Breast epithelium (tissue), 4 donors: ENCODE measurements around the gene IQGAP3. TPM values are rescaled to one million over a fixed set of nuclear protein-coding genes. Genes with fewer than 3 reads are reported as not detected.

Experiments used
- DNase-seq, 2 donors: peaks; one replicate each; pipeline ENCODE4 v3.0.0-alpha.2; 2019; ENCODE audit warnings: low spot score in 2 of 2
- H3K27ac ChIP-seq, 2 donors: fragments of 200-600 bp; sonication (generic) in 1 of 2; one replicate each; pipeline ENCODE4 v1.5.1; 2016 to 2019; ENCODE audit warnings: mild to moderate bottlenecking in 1 of 2
- H3K27me3 ChIP-seq, 2 donors: fragments of 200-600 bp; sonication (generic) in 1 of 2; one replicate each; pipeline versions ENCODE4 v1.5.1 to v1.6.0; 2017 to 2019; ENCODE audit warnings: control low read depth in 1 of 2, mild to moderate bottlenecking in 1 of 2
- H3K36me3 ChIP-seq: fragments of 200-600 bp; one replicate; pipeline ENCODE4 v1.5.1; 2019
- H3K4me1 ChIP-seq, 2 donors: fragments of 200-600 bp; sonication (generic); one replicate each; pipeline ENCODE4 v1.5.1; 2016 to 2019; ENCODE audit warnings: control low read depth in 1 of 2
- H3K4me3 ChIP-seq, 3 donors: fragments of 200-600 bp; sonication (generic); 1 replicate in 2 of 3; 2 replicates in 1 of 3; pipeline ENCODE4 v1.5.1; 2016 to 2019; ENCODE audit warnings: mild to moderate bottlenecking in 3 of 3, moderate library complexity in 2 of 3
- H3K9me3 ChIP-seq, 2 donors: fragments of 200-600 bp; sonication (generic) in 1 of 2; one replicate each; pipeline ENCODE4 v1.5.1; 2016 to 2019; ENCODE audit warnings: control low read depth in 1 of 2
- POLR2A ChIP-seq: fragments of 450-650 bp; IDR thresholded peaks from one replicate; pipeline ENCODE4 v1.6.1; 2016; ENCODE audit warnings: antibody characterized with exemption, mild to moderate bottlenecking, moderate library complexity
- POLR2AphosphoS5 ChIP-seq, 3 donors: sonication (generic); formaldehyde crosslinking; IDR thresholded peaks; one replicate each; pipeline ENCODE4 v1.6.1; 2017; ENCODE audit warnings: antibody characterized with exemption in 3 of 3
- intact Hi-C: fragments of 100-400 bp; cut with DNase I; formaldehyde crosslinking; loops from one replicate; pipeline ENCODE4 v1.15.1; 2023; ENCODE audit warnings: low total_unique reads
- total RNA-seq, 3 donors: library from RNA; depleted of rRNA; stranded (reverse); fragments of >200 nt; gene quantifications; one replicate each; pipeline ENCODE4 v1.1.0, GENCODE V29; 2016
- TF ChIP-seq, protein P1 (sequence below), 3 donors: fragments of 450-650 bp; IDR thresholded peaks; one replicate each; pipeline ENCODE4 v1.5.1; 2016 to 2017; ENCODE audit warnings: antibody characterized with exemption in 3 of 3, mild to moderate bottlenecking in 3 of 3, moderate library complexity in 3 of 3

IQGAP3 gene
- total RNA-seq, 3 donors from 2014 or later: under 0.01 to 1.4 (median 0.15) TPM

GRCh38 chr1:156533568-156534220 is 38.7 kb downstream of the IQGAP3 start:
- H3K27ac ChIP-seq: no peak overlapping the region
- no peaks in the 10 kb centered on the region for H3K27me3 ChIP-seq
- H3K4me3 ChIP-seq: no peak overlapping the region
- no peaks in the 10 kb centered on the region for H3K36me3 ChIP-seq
- H3K4me1 ChIP-seq: no peaks in the 10 kb centered on the region
- DNase-seq: no peak
- intact Hi-C loops: no loop called here
- TF ChIP-seq POLR2A (no peak), POLR2AphosphoS5 (IDR thresholded peaks at IDR 0.05) (no peak)
- TF ChIP-seq, protein P1, sequence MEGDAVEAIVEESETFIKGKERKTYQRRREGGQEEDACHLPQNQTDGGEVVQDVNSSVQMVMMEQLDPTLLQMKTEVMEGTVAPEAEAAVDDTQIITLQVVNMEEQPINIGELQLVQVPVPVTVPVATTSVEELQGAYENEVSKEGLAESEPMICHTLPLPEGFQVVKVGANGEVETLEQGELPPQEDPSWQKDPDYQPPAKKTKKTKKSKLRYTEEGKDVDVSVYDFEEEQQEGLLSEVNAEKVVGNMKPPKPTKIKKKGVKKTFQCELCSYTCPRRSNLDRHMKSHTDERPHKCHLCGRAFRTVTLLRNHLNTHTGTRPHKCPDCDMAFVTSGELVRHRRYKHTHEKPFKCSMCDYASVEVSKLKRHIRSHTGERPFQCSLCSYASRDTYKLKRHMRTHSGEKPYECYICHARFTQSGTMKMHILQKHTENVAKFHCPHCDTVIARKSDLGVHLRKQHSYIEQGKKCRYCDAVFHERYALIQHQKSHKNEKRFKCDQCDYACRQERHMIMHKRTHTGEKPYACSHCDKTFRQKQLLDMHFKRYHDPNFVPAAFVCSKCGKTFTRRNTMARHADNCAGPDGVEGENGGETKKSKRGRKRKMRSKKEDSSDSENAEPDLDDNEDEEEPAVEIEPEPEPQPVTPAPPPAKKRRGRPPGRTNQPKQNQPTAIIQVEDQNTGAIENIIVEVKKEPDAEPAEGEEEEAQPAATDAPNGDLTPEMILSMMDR (IDR thresholded peaks at IDR 0.05): no peak
- no peaks in the 10 kb centered on the region for H3K9me3 ChIP-seq

- H3K4me3 ChIP-seq: no peak overlapping the region
- H3K36me3 ChIP-seq: no peaks in the 10 kb centered on the region
- no peak overlapping the region for H3K27ac ChIP-seq
- no peak for DNase-seq
- TF ChIP-seq, protein P1 (IDR thresholded peaks at IDR 0.05): no peak
- H3K27me3 ChIP-seq: no peaks in the 10 kb centered on the region
- intact Hi-C loops: no loop called here
- no peaks in the 10 kb centered on the region for H3K4me1 ChIP-seq
- H3K9me3 ChIP-seq: no peaks in the 10 kb centered on the region
Observed at GRCh38 chr1:156532374-156532773, 40.0 kb downstream of the IQGAP3 start.

- Histone ChIP-seq H3K27me3 (no peaks in the 10 kb centered on the region), H3K9me3 (no peaks in the 10 kb centered on the region), H3K27ac (no peak overlapping the region), H3K4me3 (no peak overlapping the region), H3K36me3 (no peaks in the 10 kb centered on the region), H3K4me1 (no peaks in the 10 kb centered on the region)
- intact Hi-C loops: no loop called here
- TF ChIP-seq, protein P1 (IDR thresholded peaks at IDR 0.05): no peak
- no peak for TF ChIP-seq POLR2AphosphoS5 (IDR thresholded peaks at IDR 0.05)
- no peak for TF ChIP-seq POLR2A
- DNase-seq: no peak
Observed at GRCh38 chr1:156530006-156530405, 42.4 kb downstream of the IQGAP3 start.

- H3K27me3 ChIP-seq: no peaks in the 10 kb centered on the region
- intact Hi-C loops: no loop called here
- no peak overlapping the region for H3K27ac ChIP-seq
- no peak overlapping the region for H3K4me3 ChIP-seq
- H3K4me1 ChIP-seq: no peaks in the 10 kb centered on the region
- no peak for DNase-seq
- H3K9me3 ChIP-seq: no peaks in the 10 kb centered on the region
- H3K36me3 ChIP-seq: no peaks in the 10 kb centered on the region
- TF ChIP-seq POLR2A (no peak), POLR2AphosphoS5 (IDR thresholded peaks at IDR 0.05) (no peak)
- TF ChIP-seq, protein P1 (IDR thresholded peaks at IDR 0.05): no peak
Observed at GRCh38 chr1:156528875-156529425, 43.4 kb downstream of the IQGAP3 start.

- no peak overlapping the region for H3K4me3 ChIP-seq
- H3K9me3 ChIP-seq: no peaks in the 10 kb centered on the region
- no peaks in the 10 kb centered on the region for H3K36me3 ChIP-seq
- intact Hi-C loops: no loop called here
- no peak for TF ChIP-seq POLR2AphosphoS5 (IDR thresholded peaks at IDR 0.05)
- TF ChIP-seq POLR2A: no peak
- TF ChIP-seq, protein P1 (IDR thresholded peaks at IDR 0.05): no peak
- no peaks in the 10 kb centered on the region for H3K4me1 ChIP-seq
- DNase-seq: no peak
- no peaks in the 10 kb centered on the region for H3K27me3 ChIP-seq
- H3K27ac ChIP-seq: no peak overlapping the region
Observed at GRCh38 chr1:156528231-156528630, 44.1 kb downstream of the IQGAP3 start.
